Measurements from ENCODE around the gene PRDM10.
"Not testable (repeated sequence)": the region's sequence is repeated elsewhere in the genome, so short reads cannot be mapped to it uniquely, and the experiment has no call there.

Gene PRDM10

GRCh38 chr11:129975543-129975942 is 27.1 kb downstream of the PRDM10 start:
- DNase-seq (ENCODE audit: low spot score) = no peak

GRCh38 chr11:129974672-129975071 is 28.0 kb downstream of the PRDM10 start:
- DNase-seq (ENCODE audit: low spot score) = no peak

- DNase-seq (ENCODE audit: low spot score) = no peak
These were observed 28.4 kb downstream of the PRDM10 start for GRCh38 chr11:129974237-129974636.

DNA sequence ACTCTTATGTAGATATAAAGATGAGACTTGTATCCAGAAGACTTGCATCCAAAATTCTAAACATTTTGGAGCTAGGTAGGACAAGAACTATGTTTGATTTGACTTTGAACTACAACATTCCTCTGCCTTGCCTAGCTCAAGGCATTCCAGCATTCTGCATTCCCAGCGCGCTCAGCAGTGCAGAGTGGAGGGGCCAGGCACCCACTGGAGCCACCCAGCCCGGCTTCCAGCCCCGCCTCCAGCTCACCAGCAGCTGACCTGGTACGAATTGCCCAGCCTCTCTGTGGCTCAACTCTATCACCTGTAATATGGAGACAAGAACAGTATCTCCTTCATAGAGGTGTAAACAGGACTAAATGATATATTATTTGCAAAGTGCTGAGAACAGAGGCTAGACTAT is 28.8 kb downstream of the PRDM10 start:
- DNase-seq (ENCODE audit: low spot score) = peak; percentile 32

DNA sequence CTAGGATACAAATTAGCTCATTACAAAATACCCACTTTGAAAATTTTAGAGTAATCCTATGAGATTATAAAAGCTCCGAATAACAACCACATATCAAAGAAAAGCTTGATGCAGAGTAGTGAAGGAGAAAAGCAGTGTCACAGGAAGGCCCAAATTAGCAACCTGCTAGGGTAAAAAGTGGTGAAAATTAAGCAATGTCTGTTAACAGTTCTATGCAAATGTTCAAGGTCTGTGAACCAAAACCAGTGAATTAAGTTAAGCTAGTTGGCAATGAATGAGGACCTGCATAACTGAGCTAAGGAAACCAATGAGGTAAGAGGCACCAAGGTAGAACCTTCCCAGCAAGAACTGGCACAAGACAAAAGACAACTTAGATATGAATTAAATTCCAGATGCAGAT is 29.6 kb downstream of the PRDM10 start:
- no peak for DNase-seq (ENCODE audit: low spot score)

DNA sequence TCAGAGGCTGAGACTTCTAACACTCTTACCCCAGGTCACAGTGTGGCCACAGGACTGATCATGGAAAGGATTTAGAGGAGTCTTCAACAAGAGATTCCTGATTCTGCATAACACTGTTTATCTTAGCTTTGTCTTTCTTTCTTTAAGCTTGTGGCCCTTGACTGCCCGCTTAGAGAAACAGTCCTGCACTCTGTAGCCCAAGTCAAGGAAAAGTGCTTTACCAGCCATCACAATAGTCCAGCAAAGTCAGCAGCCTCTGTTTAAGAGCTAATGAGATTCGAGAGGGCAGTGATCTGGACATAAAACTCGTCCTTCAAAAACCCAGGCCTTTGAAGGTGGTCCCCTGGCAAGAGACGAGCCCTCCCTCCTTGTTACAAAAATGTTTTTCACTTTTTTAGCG is 30.0 kb downstream of the PRDM10 start:
- no peak for DNase-seq (ENCODE audit: low spot score)

GRCh38 chr11:129971856-129972255 is 30.8 kb downstream of the PRDM10 start:
- not testable (repeated sequence) for DNase-seq (ENCODE audit: low spot score)

DNA sequence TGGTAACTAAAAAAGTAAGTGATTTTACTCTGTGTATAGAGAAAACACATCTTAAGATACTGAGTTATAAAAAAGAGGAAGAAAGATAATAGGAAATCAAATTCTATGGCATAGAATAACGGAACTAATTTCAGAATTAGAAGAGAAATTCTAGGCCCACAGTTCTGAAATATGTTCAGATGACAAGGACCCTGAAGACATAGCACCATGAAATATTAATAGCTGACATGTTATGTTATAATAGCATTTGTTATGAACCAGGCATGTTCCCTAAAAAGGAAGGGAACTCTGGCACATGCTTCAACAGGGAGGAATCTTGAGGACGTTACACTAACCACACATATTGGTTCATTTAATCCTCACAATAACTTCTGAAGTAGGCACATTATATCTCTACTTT is 32.7 kb downstream of the PRDM10 start:
- no peak for DNase-seq (ENCODE audit: low spot score)

DNA sequence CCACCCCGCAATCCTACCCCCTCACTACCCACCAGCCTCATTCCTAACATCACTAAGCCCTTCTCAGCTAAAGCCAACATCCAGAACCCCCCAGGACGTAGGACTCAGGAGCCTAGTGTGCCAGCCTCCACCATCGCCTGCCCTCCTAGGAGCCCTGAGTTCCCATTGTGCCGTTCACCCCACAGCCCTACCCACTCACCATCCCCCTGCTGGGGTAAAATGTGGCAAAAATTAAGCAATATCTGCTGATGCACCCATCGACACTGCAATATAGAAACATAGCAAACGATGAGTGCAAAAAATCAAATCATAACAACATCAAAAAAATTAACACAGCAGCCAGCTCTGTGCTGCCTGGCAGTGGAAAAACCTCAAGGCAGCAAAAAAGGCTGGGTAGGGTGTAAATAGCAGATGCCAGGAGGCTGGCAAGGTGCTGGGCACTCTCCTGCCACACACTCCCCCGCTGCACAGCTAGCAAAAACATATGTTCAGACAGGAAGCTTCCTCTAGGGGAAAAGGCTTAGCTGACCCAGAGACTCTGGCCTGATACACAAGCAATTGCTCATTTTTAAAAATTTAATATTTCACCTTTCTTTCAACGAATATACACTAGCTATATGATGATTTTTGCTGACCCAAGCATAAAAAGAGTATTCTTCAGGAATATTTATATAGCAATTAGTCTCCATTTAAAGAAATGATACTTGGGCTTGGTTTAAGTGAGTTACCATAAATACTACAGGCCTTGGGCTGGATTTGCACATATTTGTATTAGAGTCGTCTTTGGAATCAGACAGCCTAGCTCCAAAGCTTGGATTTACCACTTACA is 33.8 kb downstream of the PRDM10 start:
- DNase-seq (ENCODE audit: low spot score) = no peak

GRCh38 chr11:129967996-129968395 is 34.6 kb downstream of the PRDM10 start:
- no peak for DNase-seq (ENCODE audit: low spot score)

DNA sequence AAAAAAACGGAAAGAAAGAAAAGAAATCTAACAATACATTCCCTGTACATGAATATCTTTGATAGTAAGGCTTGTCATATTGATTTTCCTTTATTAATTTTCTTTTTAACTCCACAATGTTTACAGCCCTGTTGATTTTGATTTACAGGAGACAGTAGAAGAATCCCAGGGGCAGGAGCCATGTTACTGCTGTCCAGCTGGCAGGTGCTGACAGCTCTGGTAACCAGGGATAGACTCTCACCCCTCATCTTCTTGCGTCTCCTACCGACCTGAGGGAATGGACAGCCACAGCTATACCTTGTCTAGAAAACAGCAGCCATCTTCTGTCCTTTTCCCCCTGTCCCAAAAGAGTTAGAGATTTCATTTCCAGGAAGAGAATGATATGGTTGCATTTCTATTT is 37.4 kb downstream of the PRDM10 start:
- DNase-seq (ENCODE audit: low spot score) = no peak

DNA sequence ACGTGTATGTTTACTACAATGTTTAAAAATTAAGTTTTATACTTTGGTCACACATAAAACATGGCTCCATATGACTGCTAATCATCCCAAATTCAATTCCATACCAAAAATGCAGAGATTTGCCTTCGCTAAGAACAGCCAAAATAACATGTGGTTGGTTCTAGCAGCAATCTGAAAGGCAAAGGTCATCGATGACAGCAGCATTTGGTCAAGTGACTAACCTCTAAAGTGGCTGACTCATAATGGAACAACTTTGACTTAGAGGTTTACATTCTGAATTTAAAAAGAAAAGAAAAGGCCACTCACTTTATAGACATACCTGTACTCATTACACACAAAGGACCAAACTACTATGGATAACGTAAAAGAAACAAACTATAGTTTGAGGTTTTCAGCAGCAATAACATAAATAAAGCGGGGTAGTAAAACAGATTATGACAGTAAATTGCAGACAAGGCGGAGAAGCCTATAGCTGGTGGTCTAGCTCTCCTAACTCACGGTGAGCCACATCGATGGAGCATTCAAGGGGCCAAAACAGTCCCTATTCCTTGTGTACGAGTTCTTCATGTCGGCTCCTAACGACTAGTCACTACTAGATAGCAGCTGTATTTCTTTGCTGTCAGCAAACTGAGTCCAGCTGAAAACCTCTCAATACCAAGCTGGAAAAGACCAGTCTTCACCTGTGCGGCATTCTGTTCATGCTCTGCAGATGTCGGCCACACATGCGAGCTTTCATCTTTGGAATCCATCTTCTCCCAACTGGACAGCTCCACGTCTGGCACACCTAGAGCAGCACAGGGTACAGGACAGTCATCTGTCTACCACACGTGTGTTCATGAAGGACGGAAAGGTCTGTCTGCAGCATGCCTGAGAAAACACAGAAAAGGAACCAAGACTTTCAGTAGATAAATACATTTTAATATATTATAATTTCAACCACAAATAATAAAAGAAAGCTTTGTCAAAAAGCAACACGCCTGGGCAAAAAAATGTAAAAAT is 42.1 kb downstream of the PRDM10 start:
- peak; percentile 75 for DNase-seq (ENCODE audit: low spot score)

DNA sequence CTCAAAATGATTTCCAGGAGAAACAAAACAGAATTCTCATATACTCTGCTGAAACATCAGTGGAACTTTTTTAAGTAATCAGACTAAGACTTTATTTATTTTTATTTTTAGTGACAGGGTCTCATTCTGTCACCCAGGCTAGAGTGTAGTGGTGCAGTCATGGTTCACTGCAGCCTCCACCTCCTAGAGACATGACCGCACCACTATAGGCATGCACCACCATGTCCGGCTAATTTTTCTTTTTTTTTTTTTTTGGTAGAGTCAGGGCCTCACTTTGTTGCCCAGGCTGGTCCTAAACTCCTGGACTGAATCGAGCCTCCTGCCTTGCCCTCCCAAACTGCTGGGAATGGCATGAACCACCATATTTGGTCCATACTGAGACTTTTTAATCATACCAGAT is 42.9 kb downstream of the PRDM10 start:
- DNase-seq (ENCODE audit: low spot score) = no peak

DNA sequence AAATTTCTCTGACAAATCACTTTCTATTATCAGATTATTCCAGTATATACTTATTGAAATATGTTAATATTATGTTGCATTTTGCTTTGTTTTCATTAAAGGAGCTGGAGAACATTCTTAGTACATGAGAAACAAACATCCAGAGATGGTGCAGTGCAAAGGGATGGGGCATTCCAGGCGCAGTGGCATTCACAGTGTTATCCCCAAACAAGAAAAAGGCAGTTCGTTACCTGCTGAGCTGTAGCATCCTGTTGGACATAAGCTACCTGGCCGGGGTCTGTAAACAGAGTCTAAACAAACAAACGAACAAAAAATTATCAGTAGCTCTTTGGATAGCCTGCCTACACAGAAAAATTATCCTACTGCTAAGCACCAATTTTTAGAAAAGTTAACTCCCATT is 47.4 kb downstream of the PRDM10 start:
- no peak for DNase-seq (ENCODE audit: low spot score)

DNA sequence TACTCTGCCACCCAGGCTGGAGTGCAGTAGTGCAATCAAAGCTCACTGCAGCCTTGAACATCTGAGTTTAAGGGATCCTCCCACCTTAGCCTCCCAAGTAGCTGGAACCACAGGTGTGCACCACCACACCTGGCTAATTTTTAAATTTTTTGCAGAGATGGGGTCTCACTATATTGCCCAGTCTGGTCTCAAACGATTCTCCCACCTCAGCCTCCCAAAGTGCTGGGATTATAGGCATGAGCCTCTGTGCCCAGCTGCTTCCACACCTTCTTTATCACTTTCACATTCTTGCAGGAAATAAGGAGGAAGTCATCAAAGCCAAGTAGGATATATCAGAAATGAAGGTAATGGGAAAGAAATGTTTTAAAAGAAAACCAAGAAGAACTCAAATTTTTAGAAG is 47.9 kb downstream of the PRDM10 start:
- not testable (repeated sequence) for DNase-seq (ENCODE audit: low spot score)

DNA sequence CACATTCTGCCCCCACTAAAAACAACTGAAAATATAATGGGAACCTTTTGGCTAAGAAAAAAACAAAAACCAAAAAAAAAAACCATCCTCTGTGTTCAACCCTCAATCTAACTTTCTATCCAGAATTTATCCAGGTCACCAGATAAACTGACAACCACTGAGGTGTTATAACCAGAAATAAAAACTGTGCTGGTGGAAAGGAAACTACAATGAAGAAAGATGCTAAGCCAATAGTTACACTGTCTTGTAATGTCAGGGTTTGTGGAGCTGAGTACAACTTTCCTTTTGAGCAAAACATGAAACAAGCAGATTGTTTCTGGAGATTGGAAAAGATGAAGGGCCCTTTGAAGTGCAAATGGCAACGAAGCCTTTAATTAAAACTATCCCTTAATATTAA is 50.8 kb downstream of the PRDM10 start:
- no peak for DNase-seq (ENCODE audit: low spot score)

GRCh38 chr11:129951201-129951865 is 51.3 kb downstream of the PRDM10 start:
- DNase-seq (ENCODE audit: low spot score) = peak; percentile 91

GRCh38 chr11:129950101-129951091 is 52.2 kb downstream of the PRDM10 start:
- DNase-seq (ENCODE audit: low spot score) = no peak

- no peak for DNase-seq (ENCODE audit: low spot score)
These were observed 53.6 kb downstream of the PRDM10 start for GRCh38 chr11:129948926-129949466.

DNA sequence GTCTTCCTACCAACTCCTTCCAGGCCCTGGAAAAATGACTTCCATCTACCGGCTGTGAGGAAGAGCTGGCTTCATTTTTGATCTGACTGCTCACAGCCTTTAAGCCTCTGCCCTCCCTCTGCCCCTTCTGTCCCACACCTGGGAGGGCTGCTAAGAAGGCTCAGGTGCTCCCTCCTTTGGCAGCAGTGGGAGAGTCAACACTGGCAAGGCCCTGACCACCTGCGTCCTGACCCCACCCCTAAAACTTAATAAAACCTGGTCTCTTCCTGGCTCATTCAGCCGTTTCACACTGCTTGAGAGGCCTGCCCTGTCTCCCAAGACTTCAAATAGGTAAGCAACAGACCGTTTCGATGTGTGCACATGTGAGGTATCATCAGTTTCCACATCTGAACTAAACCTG is 55.2 kb downstream of the PRDM10 start:
- no peak for DNase-seq (ENCODE audit: low spot score)

DNA sequence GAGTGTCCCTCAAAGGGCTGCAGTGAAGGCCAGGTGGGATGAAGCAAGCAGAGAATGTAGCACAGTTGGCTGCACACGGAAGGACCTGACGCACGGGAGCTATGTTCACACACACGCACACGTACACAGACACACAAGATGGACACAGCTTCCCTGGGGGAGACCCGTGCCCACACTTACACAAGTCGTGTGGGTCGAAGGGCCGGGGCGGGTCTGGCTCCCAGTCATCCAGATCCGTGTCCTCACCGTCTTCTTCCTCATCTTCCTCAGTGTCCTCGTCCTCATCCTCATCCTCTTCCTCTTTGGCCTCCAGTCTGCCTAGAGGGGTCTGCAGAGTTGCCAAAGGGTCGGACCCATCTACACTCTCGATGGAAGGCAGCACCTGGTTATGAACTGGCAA is 55.7 kb downstream of the PRDM10 start:
- no peak for DNase-seq (ENCODE audit: low spot score)

Measured in SW480 (cell line).